Neuronal stem cell (in vitro differentiated cells): ENCODE results near the gene PNLIPRP2.

Source experiments
- DNase-seq: peaks from one replicate; pipeline ENCODE4 v3.0.0-alpha.2; 2013; ENCODE audit warnings: low spot score
- H2AFZ ChIP-seq: one replicate; pipeline ENCODE4 v1.6.1; 2013; ENCODE audit warnings: mild to moderate bottlenecking, low read length, inconsistent platforms
- H2AK5ac ChIP-seq: 2 replicates; pipeline ENCODE4 v1.6.1; 2013; ENCODE audit warnings: low read depth, mild to moderate bottlenecking, inconsistent platforms, low read length, moderate library complexity, mixed read lengths
- H2BK120ac ChIP-seq: 2 replicates; pipeline ENCODE4 v1.6.1; 2013; ENCODE audit warnings: low read depth, mild to moderate bottlenecking, inconsistent platforms, low read length, moderate library complexity, mixed read lengths
- H2BK12ac ChIP-seq: one replicate; pipeline ENCODE4 v1.6.1; 2013; ENCODE audit warnings: low read length, inconsistent platforms
- H2BK15ac ChIP-seq: 2 replicates; pipeline ENCODE4 v1.6.1; 2013; ENCODE audit warnings: mild to moderate bottlenecking, low read length, inconsistent platforms, mixed read lengths
- H2BK5ac ChIP-seq: one replicate; pipeline ENCODE4 v1.6.1; 2013; ENCODE audit warnings: inconsistent platforms, mild to moderate bottlenecking, low read length, moderate library complexity
- H3K14ac ChIP-seq: one replicate; pipeline ENCODE4 v1.6.1; 2013; ENCODE audit warnings: low read length, inconsistent platforms
- H3K18ac ChIP-seq: 2 replicates; pipeline ENCODE4 v1.6.1; 2013; ENCODE audit warnings: low read length, inconsistent platforms
- H3K23ac ChIP-seq: 2 replicates; pipeline ENCODE4 v1.6.1; 2013; ENCODE audit warnings: low read depth, mild to moderate bottlenecking, mixed read lengths, low read length, inconsistent platforms; ENCODE audit not compliant: poor library complexity
- H3K27ac ChIP-seq: replicated peaks from 3 replicates; pipeline ENCODE4 v1.5.1; 2013; ENCODE audit warnings: low read length, inconsistent platforms
- H3K27me3 ChIP-seq, 3 experiments: 2 replicates each; pipeline ENCODE4 v1.6.1; 2013; ENCODE audit warnings: low read length in 3 of 3, mild to moderate bottlenecking in 2 of 3, inconsistent platforms in 1 of 3, low read depth in 1 of 3, mixed read lengths in 1 of 3, moderate library complexity in 1 of 3; ENCODE audit not compliant: control insufficient read depth in 3 of 3, insufficient read depth in 3 of 3
- H3K36me3 ChIP-seq, 2 donors: replicated peaks in 1 of 2; 2 replicates each; pipeline ENCODE4 v1.6.1; 2013; ENCODE audit warnings: low read length in 2 of 2; ENCODE audit not compliant: control insufficient read depth in 2 of 2, insufficient read depth in 2 of 2
- H3K4ac ChIP-seq: 2 replicates; pipeline ENCODE4 v1.6.1; 2013; ENCODE audit warnings: inconsistent platforms, mild to moderate bottlenecking, low read length, moderate library complexity
- H3K4me1 ChIP-seq, 2 donors: 1 replicate in 1 of 2; 2 replicates in 1 of 2; pipeline ENCODE4 v1.6.1; 2013; ENCODE audit warnings: low read length in 2 of 2, low read depth in 1 of 2; ENCODE audit not compliant: control insufficient read depth in 2 of 2, insufficient read depth in 1 of 2
- H3K4me2 ChIP-seq: one replicate; pipeline ENCODE4 v1.6.1; 2013; ENCODE audit warnings: mild to moderate bottlenecking, low read length, inconsistent platforms; ENCODE audit not compliant: insufficient read depth, poor library complexity, severe bottlenecking
- H3K4me3 ChIP-seq, 2 donors: 2 replicates each; pipeline ENCODE4 v1.5.1; 2013; ENCODE audit warnings: low read length in 2 of 2, mild to moderate bottlenecking in 2 of 2, inconsistent platforms in 1 of 2, moderate library complexity in 1 of 2
- H3K79me1 ChIP-seq: one replicate; pipeline ENCODE4 v1.6.1; 2013; ENCODE audit warnings: low read depth, mild to moderate bottlenecking, inconsistent platforms, low read length, moderate library complexity
- H3K9ac ChIP-seq: one replicate; pipeline ENCODE4 v1.6.1; 2013; ENCODE audit warnings: mild to moderate bottlenecking, low read depth, low read length, inconsistent platforms; ENCODE audit not compliant: poor library complexity
- H3K9me3 ChIP-seq, 2 donors: replicated peaks in 1 of 2; 2 replicates each; pipeline versions ENCODE3 to v1.6.1; 2013; ENCODE audit warnings: low read length in 2 of 2, mild to moderate bottlenecking in 2 of 2, inconsistent platforms in 1 of 2, low read depth in 1 of 2, mixed read lengths in 1 of 2, moderate library complexity in 1 of 2; ENCODE audit not compliant: control insufficient read depth in 2 of 2, insufficient read depth in 1 of 2
- H4K8ac ChIP-seq: one replicate; pipeline ENCODE4 v1.6.1; 2013; ENCODE audit warnings: low read depth, mild to moderate bottlenecking, inconsistent platforms, low read length, moderate library complexity
- H4K91ac ChIP-seq: one replicate; pipeline ENCODE4 v1.6.1; 2013; ENCODE audit warnings: low read length, low read depth, mild to moderate bottlenecking, inconsistent platforms; ENCODE audit not compliant: poor library complexity
- WGBS, 2 donors: extraction: QIAGEN DNeasy Blood & Tissue Kit; methylation state at CpG; one replicate each; pipeline ENCODE4 v1.1.7; 2013; ENCODE audit warnings: missing lambda C conversion rate in 2 of 2, mixed read lengths in 1 of 2; ENCODE audit not compliant: insufficient read length in 2 of 2, insufficient replicate concordance in 1 of 2; ENCODE audit errors: extremely low coverage in 2 of 2; 5-methylcytosine and 5-hydroxymethylcytosine counted together

The PNLIPRP2 gene

DNA sequence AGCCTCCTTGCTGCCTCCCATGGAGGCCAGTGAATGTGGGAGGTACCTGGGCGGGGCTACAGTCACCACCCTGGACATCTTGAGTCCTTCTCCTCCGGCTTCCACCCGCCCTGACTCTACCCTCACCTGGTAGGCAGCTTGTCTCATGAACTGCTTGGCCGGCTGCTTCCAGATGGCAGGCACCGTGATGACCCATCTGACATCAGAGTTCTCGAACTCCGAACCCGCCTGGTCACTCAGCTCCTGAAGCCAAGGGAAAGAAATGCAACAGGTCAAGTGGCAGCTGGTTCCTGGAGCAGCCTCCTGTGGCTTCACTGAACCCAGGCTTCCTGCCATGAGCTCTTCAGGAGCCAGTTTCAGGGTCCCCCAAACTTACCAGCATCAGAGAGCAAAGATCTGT is 71.5 kb downstream of the PNLIPRP2 start:
- no peak overlapping the region for H3K23ac ChIP-seq
- H3K9ac ChIP-seq, result no peak overlapping the region
- H4K8ac ChIP-seq, result no peak overlapping the region
- H2BK120ac ChIP-seq, result no peak overlapping the region
- no peak overlapping the region for H2BK12ac ChIP-seq
- H3K4me2 ChIP-seq, result no peak overlapping the region
- no peaks in the 10 kb centered on the region for H3K79me1 ChIP-seq
- H3K36me3 ChIP-seq, result no peaks in the 10 kb centered on the region
- no peak overlapping the region for H3K27ac ChIP-seq
- H3K18ac ChIP-seq, result no peak overlapping the region
- no peak overlapping the region for H2BK5ac ChIP-seq
- H2AK5ac ChIP-seq, result no peak overlapping the region
- no peak overlapping the region for H2BK15ac ChIP-seq
- no peak overlapping the region for H3K4me3 ChIP-seq
- no peak overlapping the region for H2AFZ ChIP-seq
- H3K9me3 ChIP-seq, result no peaks in the 10 kb centered on the region
- DNase-seq, result no peak
- H3K14ac ChIP-seq, result no peak overlapping the region
- peaks cover 0 to 12% of the 10 kb centered on the region in 2 donors for H3K4me1 ChIP-seq
- H4K91ac ChIP-seq, result no peak overlapping the region
- H3K27me3 ChIP-seq, result peaks cover 0 to 3% (median 0%) of the 10 kb centered on the region in 3 experiments
- WGBS, 2 donors, result no CpG with 5 or more reads among the region's 8 CpGs
- H3K4ac ChIP-seq, result no peak overlapping the region

GRCh38 chr10:116694243-116694926 is 73.6 kb downstream of the PNLIPRP2 start:
- Histone ChIP-seq H3K36me3 (no peaks in the 10 kb centered on the region), H3K23ac (peak overlapping the region; percentile 32), H3K79me1 (no peaks in the 10 kb centered on the region), H3K4ac (no peak overlapping the region), H2BK5ac (no peak overlapping the region), H3K14ac (peak overlapping the region; percentile 65), H3K27me3 (peaks cover 0 to 3% (median 0%) of the 10 kb centered on the region in 3 experiments), H2AFZ (no peak overlapping the region), H2BK12ac (no peak overlapping the region), H2BK15ac (no peak overlapping the region), H3K4me2 (no peak overlapping the region), H3K27ac (no peak overlapping the region), H3K9me3 (no peaks in the 10 kb centered on the region), H4K91ac (no peak overlapping the region), H3K18ac (peak overlapping the region; percentile 81), H3K9ac (peak overlapping the region; percentile 22), H2BK120ac (no peak overlapping the region), H3K4me1 (peaks cover 0 to 12% of the 10 kb centered on the region in 2 donors), H2AK5ac (no peak overlapping the region), H4K8ac (no peak overlapping the region), H3K4me3 (no peak overlapping the region)
- no peak for DNase-seq
- WGBS, 2 donors, result no CpG with 5 or more reads among the region's 14 CpGs
